GM19035 (cell line): ENCODE data around the gene FAM120B.
"Not testable (repeated sequence)": the region's sequence is repeated elsewhere in the genome, so short reads cannot be mapped to it uniquely, and the experiment has no call there.

Source experiments
- ATAC-seq: cut with Tn5 transposase; IDR thresholded peaks from one replicate; pipeline ENCODE4 v1.9.1; 2021; ENCODE audit not compliant: unreplicated experiment

FAM120B gene

DNA sequence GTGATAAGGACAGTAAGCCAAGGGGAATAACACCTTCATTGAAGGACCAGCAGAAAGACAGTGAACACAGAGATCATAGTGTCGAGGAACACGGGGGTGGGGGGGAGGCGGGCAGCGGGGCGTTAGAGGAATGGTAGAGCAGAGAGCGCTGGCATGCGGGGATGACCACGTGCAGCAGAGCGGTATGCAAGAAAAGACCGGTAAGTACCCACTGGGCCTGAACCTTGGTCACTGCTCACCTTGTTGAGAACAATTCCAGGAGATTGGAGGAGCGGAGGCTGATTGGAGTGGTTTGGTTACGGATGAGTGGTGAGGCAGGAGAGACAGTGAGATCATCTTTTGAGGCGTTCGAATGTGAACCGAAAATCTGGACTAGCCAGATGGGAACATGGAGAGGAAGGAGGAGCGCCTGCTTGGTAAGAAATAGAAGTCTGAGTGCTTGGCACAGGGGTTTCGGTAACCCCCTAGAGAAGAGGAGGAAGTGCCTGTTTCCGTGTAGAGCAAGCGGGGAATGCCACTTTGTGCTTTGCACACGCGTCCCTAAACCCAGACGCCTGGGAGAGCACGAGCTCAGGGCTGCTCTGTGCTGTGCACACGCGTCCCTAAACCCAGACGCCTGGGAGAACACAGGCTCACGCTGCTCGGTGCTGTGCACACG lies 70.0 kb downstream of the FAM120B start:
- ATAC-seq: no peak

DNA sequence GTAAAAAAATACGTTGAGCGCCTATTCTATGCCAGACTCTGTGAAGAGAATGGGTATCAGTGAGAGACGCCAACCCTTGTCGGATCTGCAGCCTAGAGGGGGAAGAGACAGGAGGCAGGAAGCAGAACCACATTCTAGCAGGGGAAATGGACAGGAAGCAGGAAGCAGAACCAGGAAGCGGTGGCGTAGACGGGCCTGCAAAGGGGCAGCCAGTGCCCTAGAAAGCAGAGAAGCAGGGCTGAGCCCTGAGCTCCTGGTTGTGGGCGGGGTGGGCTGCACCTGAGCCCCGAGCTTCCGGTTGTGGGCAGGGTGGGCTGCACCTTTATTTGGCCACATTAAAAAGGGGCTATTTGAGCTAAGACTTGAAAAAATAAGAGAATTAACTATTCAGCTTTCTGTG lies 71.9 kb downstream of the FAM120B start:
- ATAC-seq: no peak

DNA sequence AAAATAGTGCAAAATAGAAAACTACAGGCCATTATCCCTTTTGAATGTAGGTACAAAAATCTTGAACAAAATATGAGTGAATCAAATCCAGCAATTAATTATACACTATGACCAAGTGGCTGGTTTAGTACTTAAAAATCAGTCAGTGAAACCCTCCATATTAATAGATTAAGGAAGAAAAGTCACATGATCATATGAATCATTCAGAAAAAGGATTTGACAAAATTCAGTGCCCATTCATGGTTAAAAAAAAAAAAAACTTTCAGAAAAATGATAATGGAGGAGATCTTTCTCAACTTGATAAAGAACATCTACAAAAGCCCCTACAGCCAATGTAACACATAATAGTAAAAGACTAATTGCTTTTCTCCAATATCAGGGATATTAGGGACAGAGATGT lies 75.0 kb downstream of the FAM120B start:
- ATAC-seq: no peak

DNA sequence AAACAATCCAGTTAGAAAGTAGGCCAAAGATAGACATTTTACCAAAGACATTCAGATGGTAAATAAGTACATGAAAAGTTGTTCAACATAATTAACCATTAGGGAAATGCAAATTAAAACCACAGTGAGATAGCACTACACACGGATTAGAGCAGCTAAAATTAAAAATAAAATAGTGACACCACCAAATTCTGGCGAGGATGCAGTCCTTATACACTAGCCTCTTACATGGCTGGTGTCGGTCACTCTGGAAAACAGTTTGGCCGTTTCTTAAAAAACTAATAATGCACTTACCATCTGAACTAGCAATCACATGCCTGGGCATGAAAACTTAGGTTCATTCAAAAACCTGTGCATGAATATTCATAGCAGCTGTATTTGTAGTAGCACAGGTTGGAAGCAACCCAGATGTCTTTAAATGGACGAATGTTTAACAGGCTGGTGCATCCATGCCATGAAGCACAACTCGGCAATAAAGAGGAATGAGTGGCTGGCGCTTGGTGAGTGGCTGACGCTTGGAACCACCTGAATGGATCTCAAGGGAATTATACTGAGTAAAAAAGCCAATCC lies 77.0 kb downstream of the FAM120B start:
- ATAC-seq: no peak

DNA sequence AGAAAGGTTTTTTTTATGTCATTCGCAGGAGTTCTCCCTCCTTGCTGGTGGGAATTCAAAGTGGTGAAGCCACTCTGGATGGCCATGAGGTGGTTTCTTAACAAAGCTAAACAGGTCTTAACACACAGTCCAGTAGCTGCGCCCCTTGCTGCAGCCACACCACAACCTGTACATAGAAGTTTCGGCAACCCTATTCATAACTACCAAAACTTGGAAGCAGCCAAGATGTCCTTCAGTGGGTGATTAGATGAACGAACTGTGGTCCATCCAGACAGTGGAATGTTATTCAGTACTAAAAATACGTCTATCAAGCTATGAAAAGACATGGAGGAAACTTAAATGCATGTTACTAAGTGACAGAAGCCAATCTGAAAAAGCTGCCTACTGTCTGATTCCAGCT lies 78.9 kb downstream of the FAM120B start:
- no peak for ATAC-seq

DNA sequence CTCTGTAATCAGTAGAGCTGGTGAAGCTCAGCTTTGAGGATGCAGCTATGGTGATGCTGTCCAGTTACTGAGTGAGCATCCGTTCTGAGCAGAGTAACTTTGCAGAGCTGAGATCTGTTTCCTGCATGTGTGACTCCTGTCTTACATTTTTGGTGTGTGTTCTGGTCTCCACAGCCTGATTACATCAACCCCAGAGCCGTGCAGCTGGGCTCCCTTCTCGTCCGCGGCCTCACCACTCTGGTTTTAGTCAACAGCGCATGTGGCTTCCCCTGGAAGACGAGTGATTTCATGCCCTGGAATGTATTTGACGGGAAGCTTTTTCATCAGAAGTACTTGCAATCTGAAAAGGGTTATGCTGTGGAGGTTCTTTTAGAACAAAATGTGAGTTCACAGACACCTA lies 81.6 kb downstream of the FAM120B start:
- no peak for ATAC-seq

DNA sequence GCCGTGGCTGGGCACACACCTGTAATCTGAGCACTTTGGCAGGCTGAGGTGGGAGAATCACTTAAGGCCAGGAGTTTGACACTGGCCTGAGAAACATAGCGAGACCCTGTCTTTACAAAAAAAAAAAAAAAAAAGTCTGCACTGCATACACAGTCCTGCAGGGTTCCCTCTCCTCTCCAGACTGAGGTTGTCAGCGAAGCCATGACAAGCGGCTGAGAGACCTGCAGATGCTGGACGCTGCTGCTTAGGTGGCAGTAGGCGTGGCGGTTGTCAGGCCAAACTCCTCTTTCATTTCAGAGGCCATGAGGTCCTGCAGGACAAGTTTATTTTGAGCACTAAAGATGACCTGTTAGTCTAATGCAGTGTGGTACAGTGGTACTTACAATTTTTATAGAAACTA lies 86.5 kb downstream of the FAM120B start:
- no peak for ATAC-seq

DNA sequence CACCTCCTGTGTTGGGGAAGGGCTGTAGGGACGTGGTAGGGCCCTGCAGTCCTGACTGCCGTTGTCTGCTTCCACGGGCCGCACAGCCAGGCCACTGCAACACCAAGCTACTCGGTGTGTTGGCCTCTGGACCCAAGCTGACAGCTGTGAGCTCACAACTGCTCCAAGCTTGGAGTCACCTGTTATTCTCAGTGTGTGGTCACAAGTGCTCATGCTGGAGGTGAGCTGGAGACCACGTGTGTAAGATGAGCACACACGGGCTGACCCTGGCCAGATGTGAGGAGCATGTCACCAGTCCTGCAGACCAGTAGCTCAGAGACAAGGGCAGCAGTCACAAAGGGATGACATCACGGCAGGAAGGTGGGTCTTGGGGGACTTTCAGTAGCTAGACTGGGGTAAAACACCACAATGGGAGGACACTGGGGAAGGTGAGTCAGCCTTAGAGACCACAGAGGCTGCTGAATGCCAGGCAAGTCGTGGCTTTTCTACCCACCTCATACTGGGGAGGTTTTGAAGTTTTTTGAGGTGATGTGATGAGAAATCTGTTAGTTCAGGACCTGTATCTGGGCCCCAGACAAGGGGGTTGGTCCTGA lies 87.3 kb downstream of the FAM120B start:
- ATAC-seq: no peak

DNA sequence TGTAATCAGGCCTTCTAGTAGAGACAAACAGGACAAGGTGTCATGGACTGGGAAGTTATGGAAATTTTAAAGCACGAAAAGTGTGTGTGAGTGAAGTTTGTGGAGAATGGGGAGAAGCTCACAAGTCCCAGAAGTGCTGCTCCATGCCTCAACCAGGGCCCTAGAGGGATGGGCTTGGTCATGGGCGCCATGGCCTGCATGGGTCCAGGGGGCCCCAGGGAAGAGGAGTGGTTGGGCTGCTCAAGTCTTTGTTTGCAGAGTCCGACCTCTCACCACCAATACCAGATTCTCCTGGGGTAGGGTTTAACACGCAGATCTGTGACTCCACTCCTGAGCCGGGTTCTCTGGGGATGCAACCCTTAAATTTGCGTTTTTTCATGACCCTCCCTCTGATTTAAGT lies 88.4 kb downstream of the FAM120B start:
- no peak for ATAC-seq

DNA sequence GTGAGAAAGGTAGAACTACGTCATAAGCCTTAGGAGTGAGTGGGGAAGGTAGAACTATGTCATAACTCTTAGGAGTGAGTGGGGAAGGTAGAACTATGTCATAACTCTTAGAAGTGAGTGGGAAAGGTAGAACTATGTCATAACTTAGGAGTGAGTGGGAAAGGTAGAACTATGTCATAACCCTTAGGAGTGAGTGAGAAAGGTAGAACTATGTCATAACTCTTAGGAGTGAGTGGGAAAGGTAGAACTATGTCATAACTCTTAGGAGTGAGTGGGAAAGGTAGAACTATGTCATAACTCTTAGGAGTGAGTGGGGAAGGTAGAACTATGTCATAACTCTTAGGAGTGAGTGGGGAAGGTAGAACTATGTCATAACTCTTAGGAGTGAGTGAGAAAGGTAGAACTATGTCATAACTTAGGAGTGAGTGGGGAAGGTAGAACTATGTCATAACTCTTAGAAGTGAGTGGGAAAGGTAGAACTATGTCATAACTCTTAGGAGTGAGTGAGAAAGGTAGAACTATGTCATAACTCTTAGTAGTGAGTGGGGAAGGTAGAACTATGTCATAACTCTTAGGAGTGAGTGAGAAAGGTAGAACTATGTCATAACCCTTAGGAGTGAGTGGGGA lies 92.3 kb downstream of the FAM120B start:
- ATAC-seq: not testable (repeated sequence)

DNA sequence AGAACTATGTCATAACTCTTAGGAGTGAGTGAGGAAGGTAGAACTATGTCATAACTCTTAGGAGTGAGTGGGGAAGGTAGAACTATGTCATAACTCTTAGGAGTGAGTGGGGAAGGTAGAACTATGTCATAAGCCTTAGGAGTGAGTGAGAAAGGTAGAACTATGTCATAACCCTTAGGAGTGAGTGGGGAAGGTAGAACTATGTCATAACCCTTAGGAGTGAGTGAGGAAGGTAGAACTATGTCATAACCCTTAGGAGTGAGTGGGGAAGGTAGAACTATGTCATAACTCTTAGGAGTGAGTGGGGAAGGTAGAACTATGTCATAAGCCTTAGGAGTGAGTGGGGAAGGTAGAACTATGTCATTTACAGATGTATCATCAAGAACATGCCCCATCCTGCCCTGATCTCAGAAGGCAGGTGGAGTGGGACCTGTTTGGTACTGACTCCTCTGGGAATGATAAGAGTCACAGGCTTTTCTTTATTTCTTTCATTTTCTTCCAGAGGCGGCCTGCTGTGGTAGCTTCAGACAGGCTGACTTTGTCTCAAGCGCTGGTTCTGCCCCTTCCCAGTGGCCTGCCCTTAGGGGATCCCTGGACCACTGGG lies 93.5 kb downstream of the FAM120B start:
- ATAC-seq: not testable (repeated sequence)

DNA sequence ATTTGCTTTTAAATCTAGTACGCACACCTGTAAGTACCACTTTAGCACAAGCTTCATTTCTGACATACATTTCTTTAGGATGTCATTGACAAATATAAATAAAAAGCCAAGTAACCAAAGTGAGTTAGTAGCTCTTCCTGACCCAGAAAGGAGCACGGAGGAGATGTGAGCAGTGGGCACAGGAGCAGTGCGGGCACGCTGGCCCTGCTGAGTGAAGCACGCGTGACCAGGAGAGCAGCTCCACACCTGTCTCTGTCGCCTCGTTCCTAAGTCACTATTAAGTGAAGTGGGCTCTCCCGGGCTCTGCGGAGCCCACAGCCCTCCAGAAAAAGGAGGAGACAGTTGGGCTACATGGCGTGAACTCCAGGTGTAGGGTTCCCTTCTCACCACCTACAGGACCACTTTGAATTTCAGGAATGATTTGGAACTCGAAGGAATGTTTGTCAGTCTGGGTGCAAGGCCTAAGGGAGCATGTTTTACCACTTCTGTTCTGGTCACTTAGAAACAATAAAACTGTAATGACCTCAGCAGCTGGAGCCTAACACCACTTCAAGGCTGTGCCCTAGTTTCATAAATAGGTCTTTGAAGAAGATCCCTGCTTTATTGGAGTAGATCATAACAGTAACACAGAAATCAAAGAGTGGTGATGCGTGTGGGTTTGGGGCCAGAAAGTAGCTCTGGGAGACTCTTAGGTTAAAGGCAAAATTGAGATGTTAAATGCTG lies 95.9 kb downstream of the FAM120B start:
- ATAC-seq: no peak

DNA sequence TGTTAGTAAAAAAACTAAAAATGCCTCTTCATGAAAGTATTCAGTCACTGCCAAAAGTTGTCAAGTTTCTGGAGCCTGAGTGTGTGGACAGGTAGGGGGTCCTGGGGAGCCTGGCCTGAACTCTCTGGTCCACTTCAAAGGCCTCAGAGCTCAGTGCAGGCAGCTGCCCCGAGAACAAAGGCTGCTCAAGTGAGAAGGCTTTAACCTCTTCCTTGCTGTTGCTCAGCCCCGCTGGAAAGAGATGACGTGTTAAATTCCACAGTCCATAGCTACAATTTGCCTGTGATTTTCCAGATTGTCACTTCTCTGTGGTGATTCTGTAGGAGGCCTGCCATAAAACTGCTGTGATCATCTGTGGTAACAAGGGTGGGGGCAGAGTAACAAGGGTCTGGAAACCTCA lies 96.9 kb downstream of the FAM120B start:
- ATAC-seq: no peak

DNA sequence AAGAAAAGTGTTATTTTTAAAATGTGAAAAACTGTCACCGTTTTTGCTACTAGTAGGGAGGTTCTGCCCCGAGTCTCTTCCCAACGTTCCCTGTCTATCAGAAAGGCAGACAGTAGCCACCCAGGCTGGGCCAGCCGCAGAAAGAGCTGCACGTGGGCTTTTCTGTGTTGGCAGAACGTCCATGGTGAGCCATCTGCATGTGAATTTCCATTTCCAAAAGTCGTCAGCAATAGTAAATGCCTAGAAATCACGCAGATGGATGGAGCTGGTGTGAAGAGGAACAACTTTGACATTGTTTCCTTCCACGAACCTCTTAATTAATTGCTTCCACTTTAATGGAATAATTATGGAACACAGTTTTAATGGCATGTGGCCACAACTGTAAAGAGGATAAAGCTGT lies 97.5 kb downstream of the FAM120B start:
- ATAC-seq: no peak

DNA sequence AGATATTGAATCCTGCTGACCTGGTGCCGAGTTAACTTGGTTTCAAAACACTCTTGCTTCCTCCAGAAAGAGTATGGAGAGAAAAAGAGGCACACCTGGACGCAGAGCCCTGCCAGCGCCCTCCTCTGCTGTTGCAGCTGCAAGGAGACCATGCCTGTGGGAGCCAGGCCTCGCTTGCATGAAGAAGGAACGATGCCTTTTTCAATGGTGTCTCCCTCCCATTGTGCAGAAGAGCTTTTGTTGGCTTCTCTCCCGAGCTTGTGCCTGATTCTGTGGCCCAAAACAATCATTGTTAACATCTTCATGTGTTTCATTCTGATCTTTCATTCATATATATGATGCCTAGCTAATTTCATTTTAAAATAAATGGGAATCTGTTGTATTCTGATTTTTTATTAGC lies 98.1 kb downstream of the FAM120B start:
- ATAC-seq: no peak

DNA sequence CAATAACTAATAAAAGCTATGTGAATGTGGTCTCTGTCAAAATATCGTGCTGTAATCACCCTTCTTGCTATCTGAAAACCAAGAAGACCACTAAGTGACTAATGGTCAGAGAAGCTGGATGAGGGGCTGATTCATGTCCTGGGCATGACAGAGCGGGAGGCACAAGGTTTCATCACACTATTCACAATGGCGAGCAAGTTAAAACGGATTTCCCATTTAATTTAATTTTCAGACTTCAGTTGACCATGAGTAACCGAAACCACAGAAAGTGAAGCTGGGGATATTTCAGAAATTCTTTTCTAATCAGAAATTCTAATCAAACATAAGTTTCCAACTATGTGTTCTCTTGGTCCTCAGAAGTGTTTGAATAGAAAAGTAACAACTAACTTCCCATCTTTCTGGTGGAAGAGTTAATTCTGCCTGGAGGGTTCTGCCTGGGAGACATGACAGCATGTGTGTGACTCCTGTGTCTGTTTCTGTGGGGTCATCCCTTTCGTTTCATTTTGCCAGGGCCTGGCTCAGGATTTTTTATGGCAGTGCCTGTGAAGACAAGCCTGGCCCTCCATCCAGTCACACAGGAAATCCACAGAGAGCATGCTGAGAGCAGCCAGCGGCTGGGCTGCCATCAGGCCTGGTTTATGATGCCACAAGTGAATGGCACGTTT lies 98.9 kb downstream of the FAM120B start:
- ATAC-seq: no peak

DNA sequence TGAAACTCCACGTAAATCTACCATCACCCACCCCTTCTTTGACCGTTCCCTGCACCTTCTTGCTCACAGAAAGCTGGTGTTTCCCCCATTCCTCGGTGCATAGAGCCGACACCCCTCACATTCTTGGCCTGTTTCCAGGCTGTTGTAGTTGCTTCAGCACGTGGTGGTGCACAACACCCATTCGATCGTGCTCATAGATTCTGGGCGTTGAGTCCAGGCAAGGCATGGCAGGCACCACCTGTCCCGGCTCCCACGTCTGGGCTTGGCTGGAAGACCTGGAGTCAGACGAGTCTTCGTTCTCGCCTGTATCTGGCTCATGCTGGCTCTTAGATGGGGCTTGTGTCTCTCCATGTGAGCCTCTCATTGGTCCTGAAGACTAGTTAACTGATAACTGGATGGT lies 100.6 kb downstream of the FAM120B start:
- no peak for ATAC-seq

DNA sequence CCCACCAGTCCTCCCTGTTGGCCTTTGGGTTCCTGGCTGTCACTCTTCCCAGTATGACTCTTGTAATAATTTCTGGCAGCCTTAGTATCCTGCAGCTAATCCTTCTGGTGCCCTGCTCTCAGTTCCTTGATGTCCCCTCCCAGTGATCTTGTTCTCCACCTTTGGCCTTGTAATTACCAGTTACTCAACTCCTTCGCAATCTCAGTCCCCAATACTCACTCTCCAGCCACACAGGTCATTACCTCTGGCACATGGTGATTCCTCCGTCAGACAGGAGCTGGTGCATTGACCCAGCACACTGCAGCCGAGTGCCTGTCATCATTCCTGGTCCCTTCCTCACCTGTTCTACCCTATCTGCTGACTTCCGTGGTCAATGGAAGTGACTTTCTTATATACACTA lies 101.4 kb downstream of the FAM120B start:
- ATAC-seq: no peak

DNA sequence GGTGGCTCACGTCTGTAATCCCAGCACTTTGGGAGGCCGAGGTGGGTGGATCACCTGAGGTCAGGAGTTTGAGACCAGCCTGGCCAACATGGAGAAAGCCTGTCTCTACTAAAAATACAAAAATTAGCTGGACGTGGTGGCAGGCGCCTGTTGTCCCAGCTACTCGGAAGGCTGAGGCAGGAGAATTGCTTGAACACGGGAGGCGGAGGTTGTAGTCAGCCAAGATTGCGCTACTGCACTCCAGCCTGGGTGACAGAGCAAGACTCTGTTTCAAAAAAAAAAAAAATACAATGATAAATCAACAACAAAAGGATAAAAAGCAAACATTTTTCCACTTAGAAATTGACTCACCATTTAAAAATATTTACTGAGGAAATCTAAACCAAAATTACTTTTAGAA lies 103.2 kb downstream of the FAM120B start:
- not testable (repeated sequence) for ATAC-seq

DNA sequence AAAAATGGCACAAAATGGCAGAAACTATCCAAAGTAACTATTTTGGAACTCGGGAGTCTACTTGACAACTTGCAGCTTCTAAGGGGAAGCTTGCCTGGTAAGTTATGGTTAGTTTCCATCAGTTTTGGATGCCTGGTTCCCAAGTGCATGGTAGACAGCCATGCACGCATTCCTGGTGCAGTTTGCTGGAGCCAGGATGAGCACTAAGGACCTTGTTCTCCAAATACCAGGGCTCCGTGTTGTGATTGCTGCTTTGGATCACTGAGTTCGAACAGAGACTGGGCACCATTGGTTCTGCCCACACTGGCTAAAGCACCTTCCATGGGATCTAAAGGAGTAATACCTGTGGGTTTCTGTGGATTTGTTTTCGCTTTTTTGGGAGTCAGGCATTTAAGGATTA lies 103.7 kb downstream of the FAM120B start:
- no peak for ATAC-seq

DNA sequence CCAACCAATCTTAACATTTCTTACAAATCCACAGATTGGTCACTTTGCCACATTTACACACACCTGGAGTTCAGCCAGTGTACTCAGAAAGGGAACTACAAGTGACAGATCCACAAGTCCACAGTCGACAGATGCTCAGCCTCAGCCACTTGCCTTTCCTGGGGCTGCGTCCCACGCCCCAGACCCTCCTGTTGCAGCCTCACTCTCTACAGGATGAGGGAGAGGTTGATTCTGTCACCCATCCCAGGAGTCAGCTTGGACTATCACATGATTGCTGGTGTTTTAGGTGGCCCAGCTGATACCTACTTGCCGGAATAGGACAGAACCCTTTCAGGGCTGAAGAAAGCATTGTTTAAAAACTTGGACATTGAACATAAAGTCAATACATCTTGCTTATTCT lies 108.8 kb downstream of the FAM120B start:
- ATAC-seq: no peak
